ENCODE data around the gene MGLL.

The MGLL gene

DNA sequence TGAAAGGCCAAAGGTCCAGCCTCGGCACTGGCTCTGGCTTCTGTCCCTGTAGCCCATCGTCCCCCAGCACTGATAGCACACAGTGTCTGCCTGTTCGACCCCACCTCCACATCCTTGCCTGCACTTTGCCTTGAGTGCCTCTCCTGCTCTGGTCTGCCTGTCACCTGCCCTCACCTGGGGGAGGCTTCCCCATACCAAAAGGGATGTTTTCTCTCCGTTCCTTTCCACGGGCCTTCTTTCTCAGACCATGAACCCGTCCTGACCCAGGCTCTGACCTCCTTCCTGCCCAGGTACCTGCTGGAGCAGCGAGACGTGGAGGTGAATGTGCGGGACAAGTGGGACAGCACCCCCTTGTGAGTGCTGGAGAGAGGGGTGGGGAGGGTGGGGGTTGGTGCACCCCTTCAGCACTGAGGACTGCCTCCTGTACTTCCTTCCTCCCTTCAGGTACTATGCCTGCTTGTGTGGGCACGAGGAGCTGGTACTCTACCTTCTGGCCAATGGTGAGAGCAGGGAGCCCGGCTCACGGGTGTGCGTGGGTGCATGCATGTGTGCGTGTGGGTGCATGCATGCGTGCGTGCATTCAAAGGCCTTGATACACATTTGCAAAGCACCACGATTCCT lies 148.1 kb downstream of the MGLL start:
- TF ChIP-seq, protein P1, sequence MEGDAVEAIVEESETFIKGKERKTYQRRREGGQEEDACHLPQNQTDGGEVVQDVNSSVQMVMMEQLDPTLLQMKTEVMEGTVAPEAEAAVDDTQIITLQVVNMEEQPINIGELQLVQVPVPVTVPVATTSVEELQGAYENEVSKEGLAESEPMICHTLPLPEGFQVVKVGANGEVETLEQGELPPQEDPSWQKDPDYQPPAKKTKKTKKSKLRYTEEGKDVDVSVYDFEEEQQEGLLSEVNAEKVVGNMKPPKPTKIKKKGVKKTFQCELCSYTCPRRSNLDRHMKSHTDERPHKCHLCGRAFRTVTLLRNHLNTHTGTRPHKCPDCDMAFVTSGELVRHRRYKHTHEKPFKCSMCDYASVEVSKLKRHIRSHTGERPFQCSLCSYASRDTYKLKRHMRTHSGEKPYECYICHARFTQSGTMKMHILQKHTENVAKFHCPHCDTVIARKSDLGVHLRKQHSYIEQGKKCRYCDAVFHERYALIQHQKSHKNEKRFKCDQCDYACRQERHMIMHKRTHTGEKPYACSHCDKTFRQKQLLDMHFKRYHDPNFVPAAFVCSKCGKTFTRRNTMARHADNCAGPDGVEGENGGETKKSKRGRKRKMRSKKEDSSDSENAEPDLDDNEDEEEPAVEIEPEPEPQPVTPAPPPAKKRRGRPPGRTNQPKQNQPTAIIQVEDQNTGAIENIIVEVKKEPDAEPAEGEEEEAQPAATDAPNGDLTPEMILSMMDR (IDR thresholded peaks at IDR 0.05): no peak
- Histone ChIP-seq H3K27me3 (no peaks in the 10 kb centered on the region), H3K36me3 (peaks cover 56% of the 10 kb centered on the region), H3K4me1 (ENCODE audit: control insufficient read depth in 1 of 2, insufficient read depth in 1 of 2, low read depth in 1 of 2, low read length in 1 of 2) (peaks cover 64 to 71% of the 10 kb centered on the region in 2 experiments), H3K9me3 (no peaks in the 10 kb centered on the region), H3K4me3 (ENCODE audit: low read depth in 1 of 2, low read length in 1 of 2) (peak overlapping the region; percentile 79 to 93), H3K27ac (peak overlapping the region; percentile 99)

DNA sequence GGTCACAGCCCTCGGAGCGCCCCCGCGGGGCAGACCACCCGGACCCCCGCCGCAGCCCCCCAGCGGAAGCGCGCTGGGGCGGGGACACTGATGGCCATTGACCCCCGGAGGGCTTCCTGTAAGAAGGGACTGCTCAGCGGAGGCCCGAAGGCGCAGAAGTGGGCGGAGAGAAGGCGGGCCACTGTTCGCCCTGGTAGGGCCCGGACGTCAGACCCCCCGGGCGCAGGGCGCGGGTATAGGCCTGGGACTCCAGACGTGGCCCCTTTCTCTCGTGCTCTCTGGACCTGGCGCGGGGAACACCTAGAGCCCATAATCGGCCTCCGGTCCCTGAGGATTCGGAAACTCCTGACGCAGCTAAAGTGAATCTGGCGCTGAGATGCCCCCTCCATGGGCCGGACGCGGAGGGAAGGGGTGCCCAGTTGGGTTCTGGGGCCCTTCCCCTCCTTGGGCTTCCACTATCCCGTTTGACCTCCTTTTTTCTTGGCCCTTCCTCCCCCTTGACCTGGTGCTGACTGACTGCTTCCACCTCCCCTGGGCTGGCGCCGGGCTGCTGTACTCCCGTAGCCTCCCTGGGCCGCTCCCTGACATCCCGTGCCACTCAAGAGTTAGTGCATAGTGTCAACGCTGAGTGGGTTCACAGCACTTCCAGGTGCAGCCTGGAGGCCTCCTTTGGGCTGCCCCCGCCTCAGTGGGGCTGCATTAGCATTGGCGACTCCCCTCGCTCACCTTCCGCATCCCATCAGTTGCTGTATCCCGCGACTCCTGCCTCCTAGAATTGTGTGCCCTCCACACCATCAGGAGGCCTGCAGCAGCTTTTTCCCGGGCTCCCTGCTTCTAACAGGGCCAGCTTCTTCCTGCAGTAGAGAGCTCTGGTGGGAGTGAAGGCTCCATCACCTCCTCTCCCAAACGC lies 148.9 kb downstream of the MGLL start:
- Histone ChIP-seq H3K27ac (peak overlapping the region; percentile 99), H3K4me3 (ENCODE audit: low read depth in 1 of 2, low read length in 1 of 2) (peak overlapping the region; percentile 79 to 93), H3K4me1 (ENCODE audit: control insufficient read depth in 1 of 2, insufficient read depth in 1 of 2, low read depth in 1 of 2, low read length in 1 of 2) (peaks cover 56 to 63% of the 10 kb centered on the region in 2 experiments), H3K9me3 (no peaks in the 10 kb centered on the region), H3K36me3 (peaks cover 48% of the 10 kb centered on the region), H3K27me3 (no peaks in the 10 kb centered on the region)
- TF ChIP-seq, protein P1 (IDR thresholded peaks at IDR 0.05): no peak

DNA sequence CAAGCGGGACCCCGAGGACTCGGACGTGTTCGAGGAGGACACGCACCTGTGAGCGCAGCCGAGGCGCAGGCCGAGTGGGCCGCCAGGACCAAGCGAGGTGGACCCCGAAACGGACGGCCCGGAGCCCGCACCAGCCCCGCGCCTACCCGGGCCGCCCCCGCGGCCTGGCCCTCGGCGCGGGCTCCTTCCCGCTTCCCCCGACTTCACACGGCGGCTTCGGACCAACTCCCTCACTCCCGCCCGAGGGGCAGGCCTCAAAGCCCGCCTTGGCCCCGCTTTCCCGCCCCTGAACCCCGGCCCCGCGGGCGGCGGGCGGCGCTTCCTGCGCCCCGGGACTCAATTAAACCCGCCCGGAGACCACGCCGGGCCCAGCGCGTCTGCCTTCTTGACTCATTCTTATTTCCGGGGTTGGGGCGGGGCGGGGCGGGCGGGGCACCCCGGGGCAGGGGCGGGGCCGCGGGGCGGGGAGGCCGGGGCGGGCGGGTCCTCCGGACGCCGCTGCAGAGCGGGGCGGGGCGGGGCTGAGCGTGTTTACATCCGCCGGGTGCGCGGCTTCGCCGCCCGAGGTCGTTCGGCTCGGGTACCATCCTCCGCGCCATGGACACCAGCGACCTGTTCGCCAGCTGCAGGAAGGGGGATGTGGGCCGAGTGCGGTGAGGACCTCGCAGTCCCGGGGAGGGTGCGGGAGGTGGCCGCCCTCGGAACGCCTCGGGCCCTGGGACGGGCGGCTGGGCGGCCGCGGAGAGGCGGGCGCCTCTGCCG lies 149.7 kb downstream of the MGLL start, which contains the start of gene ABTB1:
TSS of gene ABTB1 (plus strand) at position 524 of the 762 bp plus-strand sequence. CDS start at position 598, 74 bp downstream.
- Histone ChIP-seq H3K9me3 (no peaks in the 10 kb centered on the region), H3K27me3 (no peaks in the 10 kb centered on the region)
- TF ChIP-seq, protein P1 (IDR thresholded peaks at IDR 0.05): peak; percentile 20

DNA sequence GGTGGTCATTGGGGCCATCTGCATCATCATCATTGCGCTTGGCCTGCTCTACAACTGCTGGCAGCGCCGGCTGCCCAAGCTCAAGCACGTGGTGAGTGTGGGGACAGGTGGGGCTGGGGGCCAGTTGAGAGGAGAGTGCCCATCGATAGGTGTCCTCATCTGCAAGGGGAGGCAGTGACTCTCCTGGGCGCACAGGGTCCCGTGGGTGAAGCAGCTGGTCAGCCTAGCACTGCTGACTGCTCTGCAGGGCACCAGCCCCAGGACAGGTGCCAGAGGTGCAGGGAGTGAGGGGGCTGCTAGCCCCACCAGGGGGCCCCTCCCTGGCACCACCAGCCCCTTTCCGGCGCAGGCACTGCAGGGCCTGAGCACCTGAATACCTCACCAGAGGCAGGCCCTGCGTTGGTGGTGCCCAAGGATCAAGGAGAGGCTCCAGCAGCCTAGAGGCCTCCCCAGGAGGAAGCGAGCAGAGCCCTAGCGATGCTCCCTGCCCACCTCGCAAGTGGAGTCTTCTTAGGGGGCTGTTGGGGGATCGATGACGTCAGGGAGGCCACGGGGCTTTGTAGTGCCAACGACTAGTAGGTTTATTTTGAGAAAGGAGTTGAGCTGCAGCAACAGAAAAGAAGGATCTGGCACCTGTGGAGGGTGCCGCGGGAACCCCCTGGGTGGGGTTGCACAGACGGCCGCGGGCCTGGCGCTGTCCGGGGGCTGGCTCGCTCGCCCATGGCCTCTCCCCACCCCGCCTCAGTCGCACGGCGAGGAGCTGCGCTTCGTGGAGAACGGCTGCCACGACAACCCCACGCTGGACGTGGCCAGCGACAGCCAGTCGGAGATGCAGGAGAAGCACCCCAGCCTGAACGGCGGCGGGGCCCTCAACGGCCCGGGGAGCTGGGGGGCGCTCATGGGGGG lies 150.5 kb downstream of the MGLL start:
- Histone ChIP-seq H3K4me1 (ENCODE audit: control insufficient read depth in 1 of 2, insufficient read depth in 1 of 2, low read depth in 1 of 2, low read length in 1 of 2) (peaks cover 40 to 47% of the 10 kb centered on the region in 2 experiments), H3K36me3 (peaks cover 31% of the 10 kb centered on the region), H3K27ac (peak overlapping the region; percentile 99), H3K27me3 (no peaks in the 10 kb centered on the region), H3K9me3 (no peaks in the 10 kb centered on the region), H3K4me3 (ENCODE audit: low read depth in 1 of 2, low read length in 1 of 2) (peak overlapping the region; percentile 79 to 93)
- TF ChIP-seq, protein P1 (IDR thresholded peaks at IDR 0.05): no peak

More for the DNA sequence above, 149.7 kb downstream of the MGLL start, which contains the start of gene ABTB1:
- Histone ChIP-seq H3K4me3 (ENCODE audit: low read depth in 1 of 2, low read length in 1 of 2) (peak within 1 kb of the TSS; percentile 79 to 93), H3K4me1 (ENCODE audit: control insufficient read depth in 1 of 2, insufficient read depth in 1 of 2, low read depth in 1 of 2, low read length in 1 of 2) (peaks cover 48 to 55% of the 10 kb centered on the region in 2 experiments), H3K27ac (peak within 1 kb of the TSS; percentile 99), H3K36me3 (peaks cover 40% of the 10 kb centered on the region)
